CD4-positive, alpha-beta memory T cell (primary cell): ENCODE data around the gene PMCH. TPM values are rescaled to one million over a fixed set of nuclear protein-coding genes. Genes with fewer than 3 reads are reported as not detected.

Source experiments
- CTCF ChIA-PET: fragments of 350-600 bp; sonication (Branson Sonifier 250); formaldehyde crosslinking; loops from one replicate; lab custom pipeline; 2021; ENCODE audit warnings: inconsistent platforms; ENCODE audit not compliant: partially characterized antibody; lab: Charles Lee
- POLR2A ChIA-PET: fragments of 350-600 bp; sonication (Branson Sonifier 250); formaldehyde crosslinking; loops from one replicate; lab custom pipeline; 2021; ENCODE audit not compliant: partially characterized antibody; lab: Charles Lee
- DNase-seq, 5 donors: peaks; one replicate each; pipeline versions ENCODE4 v3.0.0 to v3.0.0-alpha.2; 2020 to 2022; ENCODE audit warnings: mixed read lengths in 1 of 5
- H3K27ac ChIP-seq: one replicate; pipeline ENCODE4 v1.7.0; 2013; ENCODE audit warnings: low read depth, low read length
- H3K27me3 ChIP-seq: 2 replicates; pipeline ENCODE4 v1.7.0; 2013; ENCODE audit warnings: mild to moderate bottlenecking, low read length, moderate library complexity; ENCODE audit not compliant: insufficient read depth
- H3K36me3 ChIP-seq: 2 replicates; pipeline ENCODE4 v1.7.0; 2013; ENCODE audit warnings: mild to moderate bottlenecking, low read length, moderate library complexity; ENCODE audit not compliant: insufficient read depth
- H3K4me1 ChIP-seq: 2 replicates; pipeline ENCODE4 v1.7.0; 2013; ENCODE audit warnings: mild to moderate bottlenecking, low read length, moderate library complexity; ENCODE audit not compliant: insufficient read depth
- H3K4me3 ChIP-seq, 2 donors: one replicate each; pipeline ENCODE4 v1.7.0; 2013; ENCODE audit warnings: low read length in 2 of 2, mild to moderate bottlenecking in 1 of 2
- H3K9me3 ChIP-seq, 2 donors: one replicate each; pipeline ENCODE4 v1.7.0; 2013; ENCODE audit warnings: low read length in 2 of 2, control low read depth in 1 of 2; ENCODE audit not compliant: control insufficient read depth in 1 of 2
- H3K27ac Mint-ChIP-seq, 7 donors: one replicate each; pipeline ENCODE4 v1.8.0; 2020 to 2021; ENCODE audit warnings: mixed read lengths in 7 of 7, mild to moderate bottlenecking in 6 of 7, inconsistent platforms in 3 of 7, moderate library complexity in 3 of 7
- H3K27me3 Mint-ChIP-seq, 2 donors: one replicate each; pipeline ENCODE4 v1.8.0; 2020 to 2021; ENCODE audit warnings: mixed read lengths in 2 of 2
- H3K36me3 Mint-ChIP-seq, 2 donors: one replicate each; pipeline ENCODE4 v1.8.0; 2020 to 2021; ENCODE audit warnings: mixed read lengths in 2 of 2, inconsistent platforms in 1 of 2, mild to moderate bottlenecking in 1 of 2
- H3K4me1 Mint-ChIP-seq, 4 donors: one replicate each; pipeline ENCODE4 v1.8.0; 2020 to 2021; ENCODE audit warnings: mixed read lengths in 4 of 4, mild to moderate bottlenecking in 1 of 4
- H3K4me3 Mint-ChIP-seq, 8 donors: one replicate each; pipeline ENCODE4 v1.8.0; 2020 to 2021; ENCODE audit warnings: mixed read lengths in 8 of 8, mild to moderate bottlenecking in 7 of 8, moderate library complexity in 6 of 8, inconsistent platforms in 3 of 8
- H3K9me3 Mint-ChIP-seq, 8 donors: one replicate each; pipeline ENCODE4 v1.8.0; 2020 to 2021; ENCODE audit warnings: mixed read lengths in 8 of 8, mild to moderate bottlenecking in 5 of 8, inconsistent platforms in 3 of 8, moderate library complexity in 1 of 8
- intact Hi-C: fragments of 100-400 bp; cut with micrococcal nuclease; formaldehyde crosslinking; loops from one replicate; pipeline ENCODE4 v1.15.1; 2023
- polyA plus RNA-seq, 2 donors: library from polyadenylated mRNA; unstranded; fragments of 300-500 nt; fragmentation: Illumina TruSeq; gene quantifications; one replicate each; pipeline ENCODE4 v1.2.3, GENCODE V29; 2021
- total RNA-seq, 2 experiments: library from RNA; stranded (reverse); gene quantifications; one replicate each; pipeline ENCODE4 v1.2.3, GENCODE V29; 2021

PMCH gene
- total and polyA plus RNA-seq, 4 experiments from 2014 or later, result not detected

GRCh38 chr12:102215992-102216691 is 18.5 kb upstream of the PMCH start:
- Histone ChIP-seq H3K9me3 (no peaks in the 10 kb centered on the region), H3K4me1 (no peaks in the 10 kb centered on the region), H3K36me3 (no peaks in the 10 kb centered on the region), H3K27me3 (no peaks in the 10 kb centered on the region), H3K4me3 (no peak overlapping the region), H3K27ac (no peak overlapping the region)
- no peak overlapping the region for H3K27ac Mint-ChIP-seq
- intact Hi-C loops, result no loop called here
- DNase-seq, result no peak
- no peaks in the 10 kb centered on the region for H3K27me3 Mint-ChIP-seq
- peaks cover 0 to 7% (median 0%) of the 10 kb centered on the region in 8 donors for H3K9me3 Mint-ChIP-seq
- no peaks in the 10 kb centered on the region for H3K4me1 Mint-ChIP-seq
- no peaks in the 10 kb centered on the region for H3K36me3 Mint-ChIP-seq
- ChIA-PET CTCF (no interaction called here), POLR2A (no interaction called here)
- H3K4me3 Mint-ChIP-seq, result no peak overlapping the region

- Mint-ChIP-seq H3K27ac (no peak overlapping the region), H3K9me3 (peaks cover 2 to 22% (median 13%) of the 10 kb centered on the region in 8 donors), H3K36me3 (peaks cover 0 to 9% of the 10 kb centered on the region in 2 donors), H3K4me1 (no peaks in the 10 kb centered on the region), H3K27me3 (no peaks in the 10 kb centered on the region), H3K4me3 (no peak overlapping the region)
- no peaks in the 10 kb centered on the region for H3K36me3 ChIP-seq
- no peaks in the 10 kb centered on the region for H3K9me3 ChIP-seq
- H3K27me3 ChIP-seq, result no peaks in the 10 kb centered on the region
- no peak for DNase-seq
- ChIA-PET POLR2A (no interaction called here), CTCF (no interaction called here)
- H3K27ac ChIP-seq, result no peak overlapping the region
- no peak overlapping the region for H3K4me3 ChIP-seq
- no peaks in the 10 kb centered on the region for H3K4me1 ChIP-seq
- intact Hi-C loops, result no loop called here
Observed at GRCh38 chr12:102204025-102204424, 6.4 kb upstream of the PMCH start.

DNA sequence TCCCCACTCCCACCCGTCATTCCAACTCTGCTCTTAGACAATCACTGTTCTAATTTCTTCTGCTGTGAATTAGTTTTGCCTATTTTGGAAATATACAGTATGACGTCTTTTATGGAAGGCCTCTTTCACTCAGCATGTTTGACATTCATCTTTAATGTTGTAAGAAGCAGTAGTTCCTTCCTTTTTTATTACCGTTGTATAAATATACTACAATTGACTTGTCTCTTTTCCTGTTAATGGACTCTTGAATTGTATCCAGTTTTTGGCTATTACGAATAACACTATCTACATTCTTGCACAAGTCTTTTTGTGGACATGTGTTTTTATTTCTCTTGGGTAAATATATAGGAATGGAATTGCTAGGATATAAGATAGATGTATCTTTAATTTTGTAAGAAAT is 4.9 kb upstream of the PMCH start:
- Histone ChIP-seq H3K27me3 (no peaks in the 10 kb centered on the region), H3K4me1 (no peaks in the 10 kb centered on the region), H3K9me3 (no peaks in the 10 kb centered on the region), H3K27ac (no peak overlapping the region), H3K4me3 (no peak overlapping the region), H3K36me3 (no peaks in the 10 kb centered on the region)
- ChIA-PET CTCF (no interaction called here), POLR2A (no interaction called here)
- H3K9me3 Mint-ChIP-seq, result peaks cover 0 to 13% (median 3%) of the 10 kb centered on the region in 8 donors
- H3K27me3 Mint-ChIP-seq, result no peaks in the 10 kb centered on the region
- DNase-seq, result no peak
- peaks cover 0 to 9% of the 10 kb centered on the region in 2 donors for H3K36me3 Mint-ChIP-seq
- H3K4me1 Mint-ChIP-seq, result no peaks in the 10 kb centered on the region
- H3K27ac Mint-ChIP-seq, result no peak overlapping the region
- intact Hi-C loops, result no loop called here
- no peak overlapping the region for H3K4me3 Mint-ChIP-seq

GRCh38 chr12:102201436-102202061 is 3.9 kb upstream of the PMCH start:
- no peaks in the 10 kb centered on the region for H3K4me1 Mint-ChIP-seq
- CTCF ChIA-PET, result no interaction called here
- intact Hi-C loops, result no loop called here

DNA sequence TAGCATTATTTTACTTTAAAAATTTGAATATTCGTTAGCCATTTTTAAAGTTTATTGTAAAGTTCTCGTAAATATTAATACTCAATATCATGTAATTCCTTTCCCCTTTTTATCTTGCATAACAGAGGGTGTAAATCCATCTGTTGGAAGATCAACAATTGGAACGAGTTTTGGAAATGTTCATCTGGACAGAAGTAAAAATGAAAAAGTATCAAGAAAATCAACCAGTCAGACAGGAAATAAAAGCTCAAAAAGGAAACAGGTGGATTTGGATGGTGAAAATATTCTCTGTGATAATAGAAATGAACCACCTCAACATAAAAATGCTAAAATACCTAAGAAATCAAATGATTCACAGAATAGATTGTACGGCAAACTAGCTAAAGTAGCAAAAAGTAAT is 1.8 kb downstream of the PMCH start:
- no peak overlapping the region for H3K27ac Mint-ChIP-seq
- no peaks in the 10 kb centered on the region for H3K9me3 ChIP-seq
- no peaks in the 10 kb centered on the region for H3K4me1 Mint-ChIP-seq
- no peaks in the 10 kb centered on the region for H3K9me3 Mint-ChIP-seq
- H3K36me3 ChIP-seq, result no peaks in the 10 kb centered on the region
- CTCF ChIA-PET, result no interaction called here
- no peak overlapping the region for H3K4me3 ChIP-seq
- POLR2A ChIA-PET, result no interaction called here
- no peaks in the 10 kb centered on the region for H3K4me1 ChIP-seq
- no peaks in the 10 kb centered on the region for H3K36me3 Mint-ChIP-seq
- no peak overlapping the region for H3K27ac ChIP-seq
- no peaks in the 10 kb centered on the region for H3K27me3 ChIP-seq
- DNase-seq, result no peak
- H3K27me3 Mint-ChIP-seq, result no peaks in the 10 kb centered on the region
- H3K4me3 Mint-ChIP-seq, result no peak overlapping the region
- intact Hi-C loops, result no loop called here

More at GRCh38 chr12:102201436-102202061, 3.9 kb upstream of the PMCH start:
- Mint-ChIP-seq H3K27ac (no peak overlapping the region), H3K4me3 (no peak overlapping the region), H3K9me3 (peaks cover 0 to 12% (median 2%) of the 10 kb centered on the region in 8 donors), H3K36me3 (peaks cover 0 to 9% of the 10 kb centered on the region in 2 donors), H3K27me3 (no peaks in the 10 kb centered on the region)
- POLR2A ChIA-PET, result no interaction called here
- H3K27me3 ChIP-seq, result no peaks in the 10 kb centered on the region
- H3K4me1 ChIP-seq, result no peaks in the 10 kb centered on the region
- no peak for DNase-seq
- no peak overlapping the region for H3K27ac ChIP-seq
- no peaks in the 10 kb centered on the region for H3K36me3 ChIP-seq
- no peak overlapping the region for H3K4me3 ChIP-seq
- H3K9me3 ChIP-seq, result no peaks in the 10 kb centered on the region

DNA sequence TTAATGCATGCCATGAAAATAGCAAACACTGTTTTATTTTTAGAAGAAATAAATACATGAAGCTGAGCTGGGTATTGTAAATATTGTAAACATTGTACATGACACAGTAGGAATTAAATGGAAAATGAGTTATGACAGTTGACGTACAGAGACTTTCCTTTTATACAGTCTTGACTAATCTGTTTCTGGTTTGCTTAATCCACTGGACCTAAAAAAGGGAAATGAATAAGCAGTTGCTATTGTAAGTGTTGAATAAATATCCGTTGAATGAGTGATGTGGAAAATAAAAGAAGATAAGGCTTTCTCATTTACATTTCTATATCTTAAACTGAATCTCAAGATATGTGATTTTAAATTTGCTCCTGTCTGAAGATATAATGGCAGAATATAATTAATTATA is 15.0 kb downstream of the PMCH start:
- Mint-ChIP-seq H3K27ac (no peak overlapping the region), H3K27me3 (no peaks in the 10 kb centered on the region), H3K36me3 (no peaks in the 10 kb centered on the region), H3K9me3 (peaks cover 0 to 2% (median 0%) of the 10 kb centered on the region in 8 donors), H3K4me3 (no peak overlapping the region), H3K4me1 (no peaks in the 10 kb centered on the region)
- Histone ChIP-seq H3K27ac (no peak overlapping the region), H3K36me3 (no peaks in the 10 kb centered on the region), H3K27me3 (no peaks in the 10 kb centered on the region), H3K4me1 (no peaks in the 10 kb centered on the region), H3K9me3 (no peaks in the 10 kb centered on the region), H3K4me3 (no peak overlapping the region)
- CTCF ChIA-PET, result no interaction called here
- intact Hi-C loops, result no loop called here
- no peak for DNase-seq
- POLR2A ChIA-PET, result no interaction called here

- intact Hi-C loops, result no loop called here
- ChIA-PET CTCF (no interaction called here), POLR2A (no interaction called here)
- Histone ChIP-seq H3K4me3 (no peak overlapping the region), H3K36me3 (no peaks in the 10 kb centered on the region), H3K27me3 (no peaks in the 10 kb centered on the region), H3K4me1 (no peaks in the 10 kb centered on the region), H3K9me3 (no peaks in the 10 kb centered on the region), H3K27ac (no peak overlapping the region)
- no peaks in the 10 kb centered on the region for H3K36me3 Mint-ChIP-seq
- no peaks in the 10 kb centered on the region for H3K27me3 Mint-ChIP-seq
- no peak overlapping the region for H3K27ac Mint-ChIP-seq
- no peak overlapping the region for H3K4me3 Mint-ChIP-seq
- peaks cover 0 to 2% (median 0%) of the 10 kb centered on the region in 8 donors for H3K9me3 Mint-ChIP-seq
- DNase-seq, result no peak
- H3K4me1 Mint-ChIP-seq, result no peaks in the 10 kb centered on the region
Observed at GRCh38 chr12:102174761-102175160, 22.9 kb downstream of the PMCH start.
